Measurements from ENCODE around the gene CSMD2. TPM values are rescaled to one million over a fixed set of nuclear protein-coding genes. Genes with fewer than 3 reads are reported as not detected.
A peak's percentile ranks its signal among the peaks of the same experiment; 100 is the strongest.

CSMD2 gene
- total and polyA plus RNA-seq, 7 donors = 0.02 to 0.32 (median 0.10) TPM

- Histone ChIP-seq H3K27me3 (ENCODE audit: insufficient read depth in 3 of 3, low read length in 2 of 3) (peaks cover 0 to 10% (median 5%) of the 10 kb centered on the region in 3 donors), H3K4me3 (no peak overlapping the region), H3K4me1 (no peaks in the 10 kb centered on the region), H3K36me3 (ENCODE audit: insufficient read depth in 1 of 2, low read depth in 1 of 2) (no peaks in the 10 kb centered on the region), H3K9me3 (no peaks in the 10 kb centered on the region), H3K27ac (no peak overlapping the region)
- TF ChIP-seq, protein P1, sequence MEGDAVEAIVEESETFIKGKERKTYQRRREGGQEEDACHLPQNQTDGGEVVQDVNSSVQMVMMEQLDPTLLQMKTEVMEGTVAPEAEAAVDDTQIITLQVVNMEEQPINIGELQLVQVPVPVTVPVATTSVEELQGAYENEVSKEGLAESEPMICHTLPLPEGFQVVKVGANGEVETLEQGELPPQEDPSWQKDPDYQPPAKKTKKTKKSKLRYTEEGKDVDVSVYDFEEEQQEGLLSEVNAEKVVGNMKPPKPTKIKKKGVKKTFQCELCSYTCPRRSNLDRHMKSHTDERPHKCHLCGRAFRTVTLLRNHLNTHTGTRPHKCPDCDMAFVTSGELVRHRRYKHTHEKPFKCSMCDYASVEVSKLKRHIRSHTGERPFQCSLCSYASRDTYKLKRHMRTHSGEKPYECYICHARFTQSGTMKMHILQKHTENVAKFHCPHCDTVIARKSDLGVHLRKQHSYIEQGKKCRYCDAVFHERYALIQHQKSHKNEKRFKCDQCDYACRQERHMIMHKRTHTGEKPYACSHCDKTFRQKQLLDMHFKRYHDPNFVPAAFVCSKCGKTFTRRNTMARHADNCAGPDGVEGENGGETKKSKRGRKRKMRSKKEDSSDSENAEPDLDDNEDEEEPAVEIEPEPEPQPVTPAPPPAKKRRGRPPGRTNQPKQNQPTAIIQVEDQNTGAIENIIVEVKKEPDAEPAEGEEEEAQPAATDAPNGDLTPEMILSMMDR (IDR thresholded peaks at IDR 0.05) = no peak
- intact Hi-C loops (cut with DNase I) = no loop called here
- ATAC-seq (peak in 1 of 4 donors; percentile 30), DNase-seq (peak in 1 of 2 donors; percentile 19)
- WGBS, 3 donors = 63 to 76% (median 71%) methylated on average over 4 of the region's 4 CpGs
Observed at GRCh38 chr1:33985656-33986055, 179.4 kb downstream of the CSMD2 start.

GRCh38 chr1:33984906-33985565, 180.0 kb downstream of the CSMD2 start:
- intact Hi-C loops (cut with DNase I) = no loop called here
- Histone ChIP-seq H3K36me3 (ENCODE audit: insufficient read depth in 1 of 2, low read depth in 1 of 2) (no peaks in the 10 kb centered on the region), H3K27ac (no peak overlapping the region), H3K4me1 (no peaks in the 10 kb centered on the region), H3K27me3 (ENCODE audit: insufficient read depth in 3 of 3, low read length in 2 of 3) (peaks cover 0 to 10% (median 5%) of the 10 kb centered on the region in 3 donors), H3K4me3 (no peak overlapping the region), H3K9me3 (no peaks in the 10 kb centered on the region)
- WGBS, 3 donors = 34 to 49% (median 39%) methylated on average over 13 of the region's 13 CpGs
- TF ChIP-seq, protein P1 (IDR thresholded peaks at IDR 0.05) = no peak
- DNase-seq (no peak), ATAC-seq (peak in 2 of 4 donors; percentile 53 to 68)

DNA sequence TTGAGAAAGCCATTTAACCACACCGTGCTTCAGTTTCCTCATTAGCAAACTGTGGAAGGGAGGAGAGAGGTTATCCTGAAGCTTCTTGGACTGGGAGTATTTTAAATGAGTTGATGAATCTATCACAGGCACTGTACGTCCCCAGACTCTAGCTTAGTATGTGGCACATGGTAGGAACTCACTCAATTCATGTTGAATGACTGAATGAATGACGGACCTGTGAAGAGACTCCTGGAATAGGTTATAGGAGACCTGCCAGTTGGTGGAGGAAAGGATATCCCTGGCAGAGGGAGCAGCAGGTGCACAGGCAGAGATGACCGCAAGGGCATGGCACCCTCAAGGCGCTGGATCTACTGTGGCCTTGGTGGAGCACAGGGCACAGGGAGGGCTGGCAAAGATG, 182.6 kb downstream of the CSMD2 start:
- ATAC-seq = peak in 2 of 4 donors; percentile 21 to 64
- WGBS, 3 donors = 82 to 84% (median 84%) methylated on average over 5 of the region's 5 CpGs
- TF ChIP-seq, protein P1 (IDR thresholded peaks at IDR 0.05) = no peak

GRCh38 chr1:33979341-33979740, 185.7 kb downstream of the CSMD2 start:
- H3K36me3 ChIP-seq (ENCODE audit: insufficient read depth in 1 of 2, low read depth in 1 of 2) = no peaks in the 10 kb centered on the region
- no peaks in the 10 kb centered on the region for H3K4me1 ChIP-seq
- no peak overlapping the region for H3K27ac ChIP-seq
- intact Hi-C loops (cut with DNase I) = no loop called here
- no peak for ATAC-seq
- no peak overlapping the region for H3K4me3 ChIP-seq
- DNase-seq = no peak
- H3K27me3 ChIP-seq (ENCODE audit: insufficient read depth in 3 of 3, low read length in 2 of 3) = peaks cover 0 to 14% (median 7%) of the 10 kb centered on the region in 3 donors
- H3K9me3 ChIP-seq = no peaks in the 10 kb centered on the region
- WGBS, 3 donors = 78 to 88% (median 83%) methylated on average over 4 of the region's 4 CpGs
- TF ChIP-seq, protein P1 (IDR thresholded peaks at IDR 0.05) = no peak

More for the DNA sequence above, 182.6 kb downstream of the CSMD2 start:
- H3K4me1 ChIP-seq = no peaks in the 10 kb centered on the region
- H3K27ac ChIP-seq = no peak overlapping the region
- no peaks in the 10 kb centered on the region for H3K9me3 ChIP-seq
- no peaks in the 10 kb centered on the region for H3K36me3 ChIP-seq (ENCODE audit: insufficient read depth in 1 of 2, low read depth in 1 of 2)
- H3K4me3 ChIP-seq = no peak overlapping the region
- H3K27me3 ChIP-seq (ENCODE audit: insufficient read depth in 3 of 3, low read length in 2 of 3) = peaks cover 0 to 10% (median 7%) of the 10 kb centered on the region in 3 donors
- intact Hi-C loops (cut with DNase I) = no loop called here
- no peak for DNase-seq

Data from psoas muscle (tissue), 8 donors.